ENCODE data around the gene FAAP20. TPM values are rescaled to one million over a fixed set of nuclear protein-coding genes. Genes with fewer than 3 reads are reported as not detected.
A peak's percentile ranks its signal among the peaks of the same experiment; 100 is the strongest.

The FAAP20 gene
- total RNA-seq, 1 donor from 2014 or later = 114 TPM

GRCh38 chr1:2183937-2184334 is 10.6 kb downstream of the FAAP20 start:
- H3K27ac Mint-ChIP-seq (ENCODE audit: unreplicated experiment) = no peak overlapping the region
- H3K36me3 Mint-ChIP-seq (ENCODE audit: low read depth, unreplicated experiment) = peaks cover 20% of the 10 kb centered on the region
- Histone ChIP-seq H3K27ac (ENCODE audit: low read depth, low read length) (no peak overlapping the region), H3K27me3 (ENCODE audit: insufficient read depth, low read length) (no peaks in the 10 kb centered on the region), H3K4me3 (ENCODE audit: insufficient read depth, low read depth, low read length) (no peak overlapping the region), H3K36me3 (ENCODE audit: insufficient read depth, low read length) (no peaks in the 10 kb centered on the region), H3K9me3 (ENCODE audit: insufficient read depth, low read depth, low read length) (no peaks in the 10 kb centered on the region), H2AFZ (ENCODE audit: low read depth, low read length) (no peak overlapping the region), H3K9ac (ENCODE audit: low read length) (no peak overlapping the region), H4K20me1 (ENCODE audit: insufficient read depth, low read length) (no peaks in the 10 kb centered on the region), H3K79me2 (ENCODE audit: insufficient read depth, low read length) (no peaks in the 10 kb centered on the region), H3K4me1 (ENCODE audit: insufficient read depth, low read length) (no peaks in the 10 kb centered on the region), H3K4me2 (ENCODE audit: low read length) (no peak overlapping the region)
- TF ChIP-seq EZH2 (IDR thresholded peaks at IDR 0.05; ENCODE audit: insufficient read depth, low read length) (no peak), CTCF (IDR thresholded peaks at IDR 0.05; ENCODE audit: insufficient read depth, low read depth, low read length) (no peak)
- peaks cover 3% of the 10 kb centered on the region for H3K4me1 Mint-ChIP-seq (ENCODE audit: low read depth, unreplicated experiment)
- no peak for FAIRE-seq
- H3K9me3 Mint-ChIP-seq (ENCODE audit: unreplicated experiment) = no peaks in the 10 kb centered on the region
- DNase-seq (ENCODE audit: low read depth) = no peak
- H3K4me3 Mint-ChIP-seq (ENCODE audit: unreplicated experiment) = no peak overlapping the region
- no peaks in the 10 kb centered on the region for H3K27me3 Mint-ChIP-seq (ENCODE audit: low read depth, unreplicated experiment)

- Histone ChIP-seq H3K4me1 (ENCODE audit: insufficient read depth, low read length) (no peaks in the 10 kb centered on the region), H3K4me2 (ENCODE audit: low read length) (no peak overlapping the region), H3K36me3 (ENCODE audit: insufficient read depth, low read length) (no peaks in the 10 kb centered on the region), H3K27me3 (ENCODE audit: insufficient read depth, low read length) (no peaks in the 10 kb centered on the region), H3K27ac (ENCODE audit: low read depth, low read length) (no peak overlapping the region), H3K4me3 (ENCODE audit: insufficient read depth, low read depth, low read length) (no peak overlapping the region), H3K79me2 (ENCODE audit: insufficient read depth, low read length) (no peaks in the 10 kb centered on the region), H3K9me3 (ENCODE audit: insufficient read depth, low read depth, low read length) (no peaks in the 10 kb centered on the region), H3K9ac (ENCODE audit: low read length) (no peak overlapping the region), H2AFZ (ENCODE audit: low read depth, low read length) (no peak overlapping the region), H4K20me1 (ENCODE audit: insufficient read depth, low read length) (no peaks in the 10 kb centered on the region)
- FAIRE-seq = no peak
- peaks cover 3% of the 10 kb centered on the region for H3K4me1 Mint-ChIP-seq (ENCODE audit: low read depth, unreplicated experiment)
- peak overlapping the region; percentile 42 for H3K27ac Mint-ChIP-seq (ENCODE audit: unreplicated experiment)
- no peak for TF ChIP-seq CTCF (IDR thresholded peaks at IDR 0.05; ENCODE audit: insufficient read depth, low read depth, low read length)
- TF ChIP-seq EZH2 (IDR thresholded peaks at IDR 0.05; ENCODE audit: insufficient read depth, low read length) = no peak
- H3K27me3 Mint-ChIP-seq (ENCODE audit: low read depth, unreplicated experiment) = no peaks in the 10 kb centered on the region
- H3K36me3 Mint-ChIP-seq (ENCODE audit: low read depth, unreplicated experiment) = peaks cover 27% of the 10 kb centered on the region
- DNase-seq (ENCODE audit: low read depth) = no peak
- no peak overlapping the region for H3K4me3 Mint-ChIP-seq (ENCODE audit: unreplicated experiment)
- no peaks in the 10 kb centered on the region for H3K9me3 Mint-ChIP-seq (ENCODE audit: unreplicated experiment)
These were observed 12.2 kb downstream of the FAAP20 start for GRCh38 chr1:2182376-2182775.

- no peak overlapping the region for H3K4me3 Mint-ChIP-seq (ENCODE audit: unreplicated experiment)
- no peak overlapping the region for H3K4me3 ChIP-seq (ENCODE audit: insufficient read depth, low read depth, low read length)
- FAIRE-seq (no peak), DNase-seq (ENCODE audit: low read depth) (no peak)
- H3K27me3 Mint-ChIP-seq (ENCODE audit: low read depth, unreplicated experiment) = no peaks in the 10 kb centered on the region
- H3K27ac Mint-ChIP-seq (ENCODE audit: unreplicated experiment) = no peak overlapping the region
- H3K36me3 ChIP-seq (ENCODE audit: insufficient read depth, low read length) = no peaks in the 10 kb centered on the region
- no peaks in the 10 kb centered on the region for H3K4me1 ChIP-seq (ENCODE audit: insufficient read depth, low read length)
- no peak overlapping the region for H3K27ac ChIP-seq (ENCODE audit: low read depth, low read length)
- no peaks in the 10 kb centered on the region for H3K79me2 ChIP-seq (ENCODE audit: insufficient read depth, low read length)
- no peak overlapping the region for H2AFZ ChIP-seq (ENCODE audit: low read depth, low read length)
- H4K20me1 ChIP-seq (ENCODE audit: insufficient read depth, low read length) = no peaks in the 10 kb centered on the region
- TF ChIP-seq EZH2 (IDR thresholded peaks at IDR 0.05; ENCODE audit: insufficient read depth, low read length) = no peak
- TF ChIP-seq CTCF (IDR thresholded peaks at IDR 0.05; ENCODE audit: insufficient read depth, low read depth, low read length) = no peak
- H3K9me3 Mint-ChIP-seq (ENCODE audit: unreplicated experiment) = no peaks in the 10 kb centered on the region
- no peaks in the 10 kb centered on the region for H3K27me3 ChIP-seq (ENCODE audit: insufficient read depth, low read length)
- H3K9ac ChIP-seq (ENCODE audit: low read length) = no peak overlapping the region
- no peak overlapping the region for H3K4me2 ChIP-seq (ENCODE audit: low read length)
- H3K36me3 Mint-ChIP-seq (ENCODE audit: low read depth, unreplicated experiment) = peaks cover 27% of the 10 kb centered on the region
- H3K4me1 Mint-ChIP-seq (ENCODE audit: low read depth, unreplicated experiment) = peaks cover 3% of the 10 kb centered on the region
- no peaks in the 10 kb centered on the region for H3K9me3 ChIP-seq (ENCODE audit: insufficient read depth, low read depth, low read length)
These were observed 12.8 kb downstream of the FAAP20 start for GRCh38 chr1:2181752-2182151.
